ENCODE results near the gene LRTM1.

DNA sequence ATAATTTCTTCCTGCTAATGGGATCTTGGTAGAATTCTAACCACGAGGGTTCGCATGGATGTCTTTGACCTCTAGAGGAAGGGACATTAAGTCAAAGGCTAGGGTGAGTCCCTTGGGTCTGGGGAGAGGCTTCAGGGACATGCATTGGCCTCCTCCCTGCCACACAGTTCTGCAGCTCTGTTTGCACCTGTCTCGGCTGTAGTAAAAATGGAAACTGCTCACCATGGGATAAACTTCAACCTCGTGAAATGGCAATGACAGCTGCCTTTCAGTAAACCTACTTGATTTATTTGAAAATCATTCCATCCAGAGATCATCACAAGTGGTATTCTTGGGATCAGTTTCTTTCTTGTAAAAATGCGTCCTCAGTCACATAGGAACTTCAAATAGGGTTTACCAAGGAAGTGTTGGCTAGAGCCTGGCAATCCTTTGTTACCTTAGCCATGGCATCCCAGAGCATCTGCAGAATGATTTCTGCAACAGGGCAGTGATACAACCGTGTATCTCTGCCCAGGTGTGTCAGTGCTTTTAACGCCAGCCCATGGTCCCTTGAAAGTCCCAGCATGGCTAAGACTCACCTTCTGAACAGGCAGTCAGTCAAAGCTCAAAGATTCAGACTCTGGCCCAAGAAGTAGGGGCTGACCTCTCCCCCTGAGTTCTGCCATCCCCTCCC, 14.0 kb upstream of the LRTM1 start:
- no peak for TF ChIP-seq CTCF (IDR thresholded peaks at IDR 0.05)
- TF ChIP-seq POLR2A (IDR thresholded peaks at IDR 0.05), result no peak
